Coronary artery (tissue), 2 donors: ENCODE results near the gene GGT7.

Source experiments
- DNase-seq: peaks from one replicate; pipeline ENCODE4 v3.0.0-alpha.2; 2017; ENCODE audit warnings: low spot score
- H3K27ac ChIP-seq, 2 donors: fragments of 200-600 bp; sonication (generic); one replicate each; pipeline ENCODE4 v1.5.1; 2016 to 2019
- H3K4me3 ChIP-seq: fragments of 200-600 bp; sonication (generic); 2 replicates; pipeline ENCODE4 v1.5.1; 2016; ENCODE audit warnings: mild to moderate bottlenecking, moderate library complexity
- CTCF ChIP-seq: fragments of 200-600 bp; sonication (generic); IDR thresholded peaks from one replicate; pipeline ENCODE4 v1.5.1; 2019; ENCODE audit warnings: antibody characterized with exemption

The GGT7 gene

GRCh38 chr20:34872622-34873224 lies at the start of gene GGT7:
Gene GGT7, minus strand, starts transcription at chr20:34872856. Its CDS starts 41 bp downstream, at chr20:34872815.
- peak within 1 kb of the TSS; percentile 66 to 70 for H3K27ac ChIP-seq
- TF ChIP-seq CTCF: peak; percentile 53
- DNase-seq: peak; percentile 86
- peak within 1 kb of the TSS; percentile 74 for H3K4me3 ChIP-seq

GRCh38 chr20:34921436-34921835 lies 48.8 kb upstream of the GGT7 start:
- Histone ChIP-seq H3K4me3 (no peak overlapping the region), H3K27ac (peak overlapping the region in 1 of 2 donors; percentile 89)
- no peak for TF ChIP-seq CTCF
- no peak for DNase-seq

- no peak overlapping the region for H3K27ac ChIP-seq
- no peak for TF ChIP-seq CTCF
- H3K4me3 ChIP-seq: no peak overlapping the region
- no peak for DNase-seq
These were observed 47.4 kb upstream of the GGT7 start for GRCh38 chr20:34920055-34920454.

GRCh38 chr20:34916774-34917354 lies 44.2 kb upstream of the GGT7 start:
- DNase-seq: no peak
- Histone ChIP-seq H3K4me3 (no peak overlapping the region), H3K27ac (no peak overlapping the region)
- no peak for TF ChIP-seq CTCF

GRCh38 chr20:34915749-34916455 lies 43.2 kb upstream of the GGT7 start:
- no peak for DNase-seq
- Histone ChIP-seq H3K4me3 (no peak overlapping the region), H3K27ac (no peak overlapping the region)
- no peak for TF ChIP-seq CTCF

- no peak for DNase-seq
- no peak overlapping the region for H3K27ac ChIP-seq
- no peak for TF ChIP-seq CTCF
These were observed 42.5 kb upstream of the GGT7 start for GRCh38 chr20:34915131-34915530.

More at GRCh38 chr20:34915131-34915530, 42.5 kb upstream of the GGT7 start:
- no peak overlapping the region for H3K4me3 ChIP-seq
